ENCODE results near the gene APBB2.

The APBB2 gene

GRCh38 chr4:40963897-40964478 is 250.4 kb downstream of the APBB2 start:
- no peak for DNase-seq

- DNase-seq, result no peak
Measured at GRCh38 chr4:40962551-40963180, 251.7 kb downstream of the APBB2 start.

GRCh38 chr4:40960941-40961340 is 253.4 kb downstream of the APBB2 start:
- no peak for DNase-seq

- DNase-seq, result no peak
Measured at GRCh38 chr4:40957281-40957680, 257.1 kb downstream of the APBB2 start.

- DNase-seq, result no peak
Measured at GRCh38 chr4:40956721-40957255, 257.6 kb downstream of the APBB2 start.

GRCh38 chr4:40954088-40954668 is 260.2 kb downstream of the APBB2 start:
- no peak for DNase-seq

GRCh38 chr4:40953283-40954087 is 260.9 kb downstream of the APBB2 start:
- DNase-seq, result no peak

- DNase-seq, result no peak
Measured at GRCh38 chr4:40952672-40953071, 261.7 kb downstream of the APBB2 start.

GRCh38 chr4:40952217-40952616 is 262.1 kb downstream of the APBB2 start:
- DNase-seq, result no peak

- no peak for DNase-seq
Measured at GRCh38 chr4:40951026-40951425, 263.3 kb downstream of the APBB2 start.

- no peak for DNase-seq
Measured at GRCh38 chr4:40949358-40950100, 264.8 kb downstream of the APBB2 start.

- DNase-seq, result no peak
Measured at GRCh38 chr4:40948014-40948413, 266.3 kb downstream of the APBB2 start.

- DNase-seq, result no peak
Measured at GRCh38 chr4:40946652-40947051, 267.7 kb downstream of the APBB2 start.

GRCh38 chr4:40940756-40941155 is 273.6 kb downstream of the APBB2 start:
- DNase-seq, result no peak

- no peak for DNase-seq
Measured at GRCh38 chr4:40940317-40940741, 274.0 kb downstream of the APBB2 start.

- DNase-seq, result no peak
Measured at GRCh38 chr4:40939856-40940255, 274.5 kb downstream of the APBB2 start.

GRCh38 chr4:40938337-40938736 is 276.0 kb downstream of the APBB2 start:
- no peak for DNase-seq

- no peak for DNase-seq
Measured at GRCh38 chr4:40937140-40937725, 277.1 kb downstream of the APBB2 start.

GRCh38 chr4:40934676-40935075 is 279.7 kb downstream of the APBB2 start:
- no peak for DNase-seq

GRCh38 chr4:40933272-40934053 is 280.9 kb downstream of the APBB2 start:
- DNase-seq, result no peak

- no peak for DNase-seq
Measured at GRCh38 chr4:40931841-40932240, 282.5 kb downstream of the APBB2 start.

- DNase-seq, result no peak
Measured at GRCh38 chr4:40931238-40931637, 283.1 kb downstream of the APBB2 start.

Measured in activated CD4-positive, alpha-beta T cell treated with anti-CD3 and anti-CD28 coated beads, Interleukin-2, amount 50 U/mL, for 16 hours (primary cell).